ENCODE results near the gene SNF8.
A peak's percentile ranks its signal among the peaks of the same experiment; 100 is the strongest.
"Not testable (repeated sequence)": the region's sequence is repeated elsewhere in the genome, so short reads cannot be mapped to it uniquely, and the experiment has no call there.

The SNF8 gene

DNA sequence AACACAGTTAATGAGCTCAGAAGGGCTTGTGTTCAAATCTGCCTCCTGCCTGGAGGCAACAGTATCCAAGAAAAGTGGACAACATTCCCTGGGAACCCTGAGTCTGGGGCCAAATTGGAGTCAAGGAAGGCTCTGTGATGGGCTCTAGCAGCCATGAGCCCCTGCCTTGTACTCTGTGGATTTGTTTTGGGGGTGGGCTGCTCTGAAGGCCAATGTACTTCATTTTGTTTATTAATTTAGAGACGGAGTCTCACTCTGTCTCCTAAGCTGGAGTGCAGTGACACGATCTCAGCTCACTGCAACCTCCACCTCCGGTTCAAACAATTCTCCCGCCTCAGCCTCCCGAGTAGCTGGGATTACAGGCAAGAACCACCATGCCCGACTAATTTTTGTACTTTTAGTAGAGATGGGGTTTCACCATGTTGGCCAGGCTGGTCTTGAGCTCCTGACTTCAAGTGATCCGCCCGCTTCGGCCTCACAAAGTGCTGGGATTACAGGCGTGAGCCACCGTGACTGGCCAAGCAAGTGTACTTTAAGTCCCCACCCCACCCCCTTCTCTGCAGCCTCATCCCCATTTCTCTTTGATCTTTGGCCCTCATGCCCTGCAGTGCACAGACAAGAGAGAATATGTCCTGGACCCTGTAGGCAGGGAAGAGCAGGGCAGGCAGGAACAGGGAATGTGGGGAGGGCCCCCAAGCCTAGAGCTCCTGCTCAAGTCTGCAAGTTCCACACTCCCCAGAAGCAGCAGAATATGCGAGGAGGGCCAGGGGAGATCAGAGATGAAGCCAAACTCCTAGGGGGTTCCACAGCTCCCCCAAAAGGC is 26.4 kb upstream of the SNF8 start:
- H3K36me3 ChIP-seq (ENCODE audit: insufficient read depth, low read length): no peaks in the 10 kb centered on the region
- no peak overlapping the region for H3K4me3 ChIP-seq (ENCODE audit: low read length)
- H3K4me1 ChIP-seq (ENCODE audit: control insufficient read depth, insufficient read depth, low read length): peaks cover 35% of the 10 kb centered on the region
- H3K27me3 ChIP-seq (ENCODE audit: control insufficient read depth, insufficient read depth, low read length): no peaks in the 10 kb centered on the region
- no peaks in the 10 kb centered on the region for H3K9me3 ChIP-seq (replicated peaks; ENCODE audit: low read length)
- no peak overlapping the region for H3K4me2 ChIP-seq (ENCODE audit: low read length)
- no peak overlapping the region for H3K9ac ChIP-seq (ENCODE audit: low read depth, low read length)

DNA sequence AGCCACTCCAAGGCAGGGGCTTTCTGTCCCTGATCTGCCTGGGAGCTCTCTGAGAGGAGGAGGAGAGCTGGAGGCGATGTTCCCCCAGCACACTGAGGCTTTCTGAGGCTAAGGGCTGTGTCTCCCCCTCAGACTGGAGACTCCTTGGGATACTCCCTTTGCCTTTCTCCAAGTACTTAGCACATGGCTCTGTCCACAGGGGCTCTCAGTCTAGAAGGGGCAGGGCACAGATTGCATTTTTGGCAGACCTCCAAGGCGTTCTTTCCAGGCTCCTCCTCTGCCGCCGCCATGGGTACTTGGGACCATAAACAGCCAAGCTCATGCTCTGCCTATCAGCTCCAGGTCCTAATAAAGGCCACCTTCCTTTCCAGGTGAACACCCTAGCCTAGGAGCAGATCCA is 25.6 kb upstream of the SNF8 start:
- Histone ChIP-seq H3K36me3 (ENCODE audit: insufficient read depth, low read length) (no peaks in the 10 kb centered on the region), H3K27me3 (ENCODE audit: control insufficient read depth, insufficient read depth, low read length) (no peaks in the 10 kb centered on the region), H3K9ac (ENCODE audit: low read depth, low read length) (no peak overlapping the region)

DNA sequence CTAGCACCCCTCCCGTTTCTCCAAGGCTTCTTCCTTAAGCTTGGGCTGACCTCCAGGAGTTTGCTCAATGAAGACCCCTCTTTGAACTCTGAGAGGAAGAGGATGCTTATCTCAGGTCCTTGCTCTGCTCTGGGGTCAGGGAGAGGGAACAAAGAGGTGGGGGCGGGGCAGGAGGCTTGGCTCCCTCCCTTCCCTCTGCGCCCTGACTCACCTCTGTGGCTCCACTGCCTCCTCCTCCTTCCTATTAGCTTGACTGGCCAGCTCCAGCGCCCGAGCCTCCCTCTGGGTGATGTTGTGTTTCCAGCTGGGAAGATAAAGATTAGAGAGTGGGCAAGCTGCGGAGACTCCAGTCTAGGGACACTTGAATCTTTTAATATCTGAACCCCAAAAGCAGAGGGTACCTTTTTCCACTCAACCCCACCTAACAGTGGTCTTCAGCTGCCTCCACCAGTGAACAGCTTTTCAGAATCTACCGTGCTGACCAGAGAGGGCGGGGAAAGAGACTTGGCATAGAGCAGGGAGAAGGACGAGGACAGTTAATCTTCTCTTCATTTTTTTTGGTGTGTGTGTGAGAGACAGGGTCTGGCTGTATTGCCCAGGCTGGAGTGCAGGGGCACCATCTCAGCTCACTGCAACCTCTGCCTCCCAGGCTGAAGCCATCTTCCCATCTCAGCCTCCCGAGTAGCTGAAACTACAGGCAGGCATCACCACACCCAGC is 17.0 kb upstream of the SNF8 start:
- peak overlapping the region; percentile 59 for H3K9ac ChIP-seq (ENCODE audit: low read depth, low read length)
- peak overlapping the region; percentile 63 for H3K4me3 ChIP-seq (ENCODE audit: low read length)
- no peaks in the 10 kb centered on the region for H3K27me3 ChIP-seq (ENCODE audit: control insufficient read depth, insufficient read depth, low read length)
- no peaks in the 10 kb centered on the region for H3K9me3 ChIP-seq (replicated peaks; ENCODE audit: low read length)
- no peaks in the 10 kb centered on the region for H3K36me3 ChIP-seq (ENCODE audit: insufficient read depth, low read length)
- peaks cover 19% of the 10 kb centered on the region for H3K4me1 ChIP-seq (ENCODE audit: control insufficient read depth, insufficient read depth, low read length)
- H3K4me2 ChIP-seq (ENCODE audit: low read length): peak overlapping the region; percentile 86

More for the DNA sequence above, 25.6 kb upstream of the SNF8 start:
- Histone ChIP-seq H3K4me1 (ENCODE audit: control insufficient read depth, insufficient read depth, low read length) (peaks cover 35% of the 10 kb centered on the region), H3K9me3 (replicated peaks; ENCODE audit: low read length) (no peaks in the 10 kb centered on the region), H3K4me3 (ENCODE audit: low read length) (no peak overlapping the region), H3K4me2 (ENCODE audit: low read length) (no peak overlapping the region)

DNA sequence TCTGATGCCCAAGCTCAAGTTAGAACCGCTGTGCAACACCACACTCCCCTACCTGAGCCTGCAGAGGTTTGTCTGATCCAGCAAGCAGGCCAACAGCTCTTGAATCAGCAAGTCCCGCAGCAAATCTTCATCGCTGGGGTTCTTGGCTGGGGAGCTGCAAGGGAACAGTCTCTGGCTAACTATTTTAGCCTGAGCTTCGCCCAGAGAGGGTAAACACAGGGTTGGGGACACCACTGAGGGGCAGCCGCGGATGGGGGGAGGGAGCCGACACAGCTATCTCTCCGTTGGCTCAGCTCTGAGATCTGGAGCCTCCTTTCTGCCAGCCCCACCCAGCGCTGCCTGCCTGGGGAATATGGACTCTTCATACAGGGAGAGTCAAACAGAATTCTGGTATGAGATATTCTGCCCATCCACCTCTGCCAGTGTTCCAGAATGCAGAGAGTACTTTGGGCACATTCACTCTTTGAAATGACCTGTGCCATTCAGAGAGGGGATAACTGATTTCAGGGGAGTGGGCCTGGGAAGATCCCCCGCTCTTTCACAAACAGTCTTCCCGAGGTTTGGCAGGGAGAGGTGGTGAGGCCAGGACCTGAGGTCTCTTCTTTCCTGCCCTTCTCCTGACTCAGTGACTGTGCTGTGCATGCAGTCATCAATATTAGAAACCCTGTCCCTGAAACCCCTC is 16.3 kb upstream of the SNF8 start:
- H3K4me2 ChIP-seq (ENCODE audit: low read length): peak overlapping the region; percentile 86
- H3K4me3 ChIP-seq (ENCODE audit: low read length): peak overlapping the region; percentile 56
- no peaks in the 10 kb centered on the region for H3K27me3 ChIP-seq (ENCODE audit: control insufficient read depth, insufficient read depth, low read length)
- no peaks in the 10 kb centered on the region for H3K9me3 ChIP-seq (replicated peaks; ENCODE audit: low read length)
- peak overlapping the region; percentile 31 for H3K9ac ChIP-seq (ENCODE audit: low read depth, low read length)
- H3K36me3 ChIP-seq (ENCODE audit: insufficient read depth, low read length): no peaks in the 10 kb centered on the region
- H3K4me1 ChIP-seq (ENCODE audit: control insufficient read depth, insufficient read depth, low read length): peaks cover 19% of the 10 kb centered on the region

DNA sequence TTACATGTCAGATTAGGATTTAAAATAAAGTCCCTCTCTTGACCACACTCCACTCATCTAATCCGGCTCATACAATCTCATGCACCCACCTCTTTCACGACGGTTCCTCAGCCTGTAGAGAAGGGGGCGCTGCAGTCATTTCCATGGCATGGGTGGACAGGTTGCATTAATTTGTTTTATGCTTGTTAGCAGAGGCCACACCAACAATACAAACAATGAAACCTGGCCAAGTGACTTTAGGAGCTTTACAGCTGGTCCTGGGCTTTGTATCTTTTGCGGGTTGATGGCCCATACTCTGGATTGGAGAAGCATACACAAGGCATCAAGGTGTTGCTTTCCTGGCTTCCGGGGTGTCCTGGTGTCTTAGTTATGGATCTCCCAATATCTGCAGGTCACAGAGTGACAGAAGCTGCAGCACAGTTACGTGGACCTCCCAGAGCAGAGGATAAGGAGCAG is 9.7 kb upstream of the SNF8 start:
- H3K4me3 ChIP-seq (ENCODE audit: low read length): no peak overlapping the region
- H3K36me3 ChIP-seq (ENCODE audit: insufficient read depth, low read length): no peaks in the 10 kb centered on the region
- no peaks in the 10 kb centered on the region for H3K27me3 ChIP-seq (ENCODE audit: control insufficient read depth, insufficient read depth, low read length)
- H3K4me1 ChIP-seq (ENCODE audit: control insufficient read depth, insufficient read depth, low read length): no peaks in the 10 kb centered on the region
- H3K9me3 ChIP-seq (replicated peaks; ENCODE audit: low read length): no peaks in the 10 kb centered on the region
- no peak overlapping the region for H3K9ac ChIP-seq (ENCODE audit: low read depth, low read length)
- H3K4me2 ChIP-seq (ENCODE audit: low read length): no peak overlapping the region

DNA sequence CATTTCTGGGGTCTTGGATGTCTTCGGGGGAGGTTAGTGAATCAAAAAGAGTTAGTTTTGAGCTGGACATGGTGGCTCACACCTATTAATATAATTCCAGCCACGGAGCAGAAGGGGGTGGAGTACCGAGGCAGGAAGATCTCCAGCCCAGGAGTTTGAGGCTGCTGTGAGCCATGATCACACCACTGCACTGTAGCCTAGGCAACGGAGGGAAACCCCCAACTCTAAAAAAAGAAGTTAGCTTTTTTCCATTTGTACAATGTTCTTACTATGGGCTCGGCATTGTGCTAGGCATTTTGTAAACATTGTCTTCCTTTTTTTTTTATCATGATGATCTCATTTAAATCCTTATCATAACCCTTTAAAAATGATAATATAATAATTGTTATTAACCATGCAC is 8.3 kb upstream of the SNF8 start:
- Histone ChIP-seq H3K4me2 (ENCODE audit: low read length) (no peak overlapping the region), H3K36me3 (ENCODE audit: insufficient read depth, low read length) (no peaks in the 10 kb centered on the region), H3K4me1 (ENCODE audit: control insufficient read depth, insufficient read depth, low read length) (no peaks in the 10 kb centered on the region), H3K27me3 (ENCODE audit: control insufficient read depth, insufficient read depth, low read length) (no peaks in the 10 kb centered on the region), H3K9ac (ENCODE audit: low read depth, low read length) (no peak overlapping the region), H3K9me3 (replicated peaks; ENCODE audit: low read length) (no peaks in the 10 kb centered on the region), H3K4me3 (ENCODE audit: low read length) (no peak overlapping the region)

DNA sequence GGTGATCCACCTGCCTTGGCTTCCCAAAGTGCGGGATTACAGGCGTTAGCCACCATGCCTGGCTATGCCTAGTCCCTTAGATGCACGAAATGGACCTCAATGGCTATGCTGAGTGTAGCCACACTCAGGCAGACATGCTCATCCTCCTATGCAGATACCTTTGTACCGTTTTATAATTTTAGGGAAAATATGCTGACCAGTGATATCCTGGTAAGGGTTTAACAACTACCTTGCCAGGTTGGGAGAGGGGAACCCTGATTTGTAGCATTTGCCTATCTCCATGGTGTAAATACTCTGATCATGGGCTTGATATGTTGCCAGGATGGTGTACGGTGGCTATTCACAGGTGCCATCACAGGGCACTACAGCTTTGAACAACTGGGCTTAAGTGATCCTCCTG is 6.9 kb upstream of the SNF8 start:
- no peaks in the 10 kb centered on the region for H3K36me3 ChIP-seq (ENCODE audit: insufficient read depth, low read length)
- no peaks in the 10 kb centered on the region for H3K4me1 ChIP-seq (ENCODE audit: control insufficient read depth, insufficient read depth, low read length)
- H3K4me3 ChIP-seq (ENCODE audit: low read length): no peak overlapping the region
- no peak overlapping the region for H3K9ac ChIP-seq (ENCODE audit: low read depth, low read length)
- H3K9me3 ChIP-seq (replicated peaks; ENCODE audit: low read length): no peaks in the 10 kb centered on the region
- H3K4me2 ChIP-seq (ENCODE audit: low read length): no peak overlapping the region
- H3K27me3 ChIP-seq (ENCODE audit: control insufficient read depth, insufficient read depth, low read length): no peaks in the 10 kb centered on the region

DNA sequence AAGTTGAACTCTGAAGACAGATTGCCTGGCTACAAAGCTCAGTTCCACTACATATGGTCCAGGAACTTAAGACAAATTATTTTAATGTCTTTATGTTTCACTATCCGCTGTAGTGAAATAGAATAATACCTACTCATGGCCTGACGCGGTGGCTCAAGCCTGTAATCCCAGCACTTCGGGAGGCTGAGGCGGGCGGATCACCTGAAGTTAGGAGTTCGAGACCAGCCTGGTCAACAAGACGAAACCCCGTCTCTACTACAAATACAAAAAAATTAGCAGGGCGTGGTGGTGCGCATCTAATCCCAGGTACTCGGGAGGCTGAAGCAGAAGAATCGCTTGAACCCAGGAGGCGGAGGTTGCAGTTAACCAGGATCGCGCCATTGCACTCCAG is 614 bp upstream of the SNF8 start:
- not testable (repeated sequence) for H3K27me3 ChIP-seq (ENCODE audit: control insufficient read depth, insufficient read depth, low read length); H3K9me3 ChIP-seq (replicated peaks; ENCODE audit: low read length)
- peak overlapping the region; percentile 94 for H3K9ac ChIP-seq (ENCODE audit: low read depth, low read length)
- H3K36me3 ChIP-seq (ENCODE audit: insufficient read depth, low read length): peaks cover 12% of the 10 kb centered on the region
- H3K4me3 ChIP-seq (ENCODE audit: low read length): peak overlapping the region; percentile 85
- H3K4me2 ChIP-seq (ENCODE audit: low read length): peak overlapping the region; percentile 85
- peaks cover 22% of the 10 kb centered on the region for H3K4me1 ChIP-seq (ENCODE audit: control insufficient read depth, insufficient read depth, low read length)

DNA sequence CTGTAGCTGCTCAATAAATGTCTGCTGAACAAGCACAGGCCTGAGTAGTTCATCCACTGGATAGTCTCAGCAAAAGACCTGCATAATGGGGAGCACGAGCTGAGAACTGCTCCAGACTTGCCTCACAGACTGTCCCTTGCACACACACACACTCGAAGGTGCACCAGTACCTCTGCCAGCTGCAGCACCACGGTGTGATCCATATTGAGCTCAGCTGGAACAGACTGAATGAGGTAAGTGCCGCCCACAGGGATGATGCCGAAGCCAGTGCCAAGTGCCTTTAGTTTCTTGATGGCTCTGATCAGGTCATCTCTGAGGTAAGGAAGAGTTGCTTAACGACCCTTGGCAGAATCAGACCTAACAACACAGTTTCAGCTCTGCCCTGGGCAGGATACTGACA is 11.6 kb downstream of the SNF8 start:
- peaks cover 84% of the 10 kb centered on the region for H3K36me3 ChIP-seq (ENCODE audit: insufficient read depth, low read length)
- H3K4me1 ChIP-seq (ENCODE audit: control insufficient read depth, insufficient read depth, low read length): peaks cover 11% of the 10 kb centered on the region

DNA sequence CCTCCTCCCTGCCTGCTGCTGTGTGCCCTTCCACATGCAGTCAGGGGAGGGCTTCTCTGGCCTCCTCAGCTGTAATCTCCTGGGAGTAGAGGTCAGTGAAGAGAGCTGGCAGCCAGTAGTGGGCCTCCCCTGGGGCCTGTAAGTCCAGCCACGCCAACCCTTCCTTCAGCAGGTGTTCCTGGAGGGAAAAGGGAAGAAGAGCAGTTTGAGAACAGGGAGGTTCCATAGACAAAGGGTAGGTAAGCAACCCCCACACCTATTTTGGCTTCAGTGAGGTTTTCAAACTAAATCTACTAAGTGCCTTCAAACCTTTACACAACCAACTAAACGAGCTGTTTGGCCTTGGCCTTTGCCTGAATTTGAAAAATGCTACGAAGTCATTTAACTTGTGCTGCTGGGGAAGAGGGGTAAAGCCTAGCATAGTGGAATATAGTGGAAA is 14.2 kb downstream of the SNF8 start:
- Histone ChIP-seq H3K4me2 (ENCODE audit: low read length) (no peak overlapping the region), H3K4me1 (ENCODE audit: control insufficient read depth, insufficient read depth, low read length) (peaks cover 16% of the 10 kb centered on the region), H3K27me3 (ENCODE audit: control insufficient read depth, insufficient read depth, low read length) (no peaks in the 10 kb centered on the region), H3K9me3 (replicated peaks; ENCODE audit: low read length) (no peaks in the 10 kb centered on the region), H3K4me3 (ENCODE audit: low read length) (no peak overlapping the region), H3K36me3 (ENCODE audit: insufficient read depth, low read length) (peaks cover 90% of the 10 kb centered on the region), H3K9ac (ENCODE audit: low read depth, low read length) (no peak overlapping the region)

More for the DNA sequence above, 11.6 kb downstream of the SNF8 start:
- Histone ChIP-seq H3K9ac (ENCODE audit: low read depth, low read length) (no peak overlapping the region), H3K4me2 (ENCODE audit: low read length) (no peak overlapping the region), H3K9me3 (replicated peaks; ENCODE audit: low read length) (no peaks in the 10 kb centered on the region), H3K4me3 (ENCODE audit: low read length) (no peak overlapping the region), H3K27me3 (ENCODE audit: control insufficient read depth, insufficient read depth, low read length) (no peaks in the 10 kb centered on the region)

DNA sequence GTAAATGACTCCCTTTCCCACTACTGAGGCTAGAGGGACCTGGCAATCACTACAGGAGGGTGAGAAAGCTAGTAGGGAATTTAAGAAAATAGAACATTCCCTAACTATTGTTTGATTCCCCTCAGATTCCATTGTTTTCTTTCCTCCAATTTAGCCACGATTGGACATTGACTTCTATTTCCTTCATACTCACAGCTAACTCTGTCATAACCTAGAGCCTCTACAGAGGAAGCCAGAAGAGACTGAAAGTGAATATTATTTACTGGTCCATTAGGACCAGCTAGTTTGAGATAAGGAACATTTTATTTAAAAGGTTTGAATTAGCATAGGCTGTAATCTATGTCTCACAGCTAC is 14.9 kb downstream of the SNF8 start:
- Histone ChIP-seq H3K4me1 (ENCODE audit: control insufficient read depth, insufficient read depth, low read length) (peaks cover 16% of the 10 kb centered on the region), H3K9ac (ENCODE audit: low read depth, low read length) (no peak overlapping the region), H3K4me2 (ENCODE audit: low read length) (no peak overlapping the region), H3K4me3 (ENCODE audit: low read length) (no peak overlapping the region), H3K9me3 (replicated peaks; ENCODE audit: low read length) (no peaks in the 10 kb centered on the region), H3K36me3 (ENCODE audit: insufficient read depth, low read length) (peaks cover 95% of the 10 kb centered on the region), H3K27me3 (ENCODE audit: control insufficient read depth, insufficient read depth, low read length) (no peaks in the 10 kb centered on the region)

All from skeletal muscle satellite cell (primary cell).